Upper lobe of left lung (tissue), 4 donors: ENCODE data around the gene CSPG4.

Source experiments
- EP300 ChIP-seq, 4 donors: sonication (generic); formaldehyde crosslinking; IDR thresholded peaks; one replicate each; pipeline ENCODE4 v1.5.1; 2017; ENCODE audit warnings: antibody characterized with exemption in 4 of 4, control low read depth in 2 of 4
- POLR2A ChIP-seq, 4 donors: fragments of 450-650 bp; IDR thresholded peaks; one replicate each; pipeline ENCODE4 v1.5.1; 2016 to 2017; ENCODE audit warnings: antibody characterized with exemption in 4 of 4, mild to moderate bottlenecking in 2 of 4
- POLR2AphosphoS5 ChIP-seq, 2 donors: sonication (generic); formaldehyde crosslinking; IDR thresholded peaks; one replicate each; pipeline ENCODE4 v1.5.1; 2017; ENCODE audit warnings: antibody characterized with exemption in 2 of 2
- TF ChIP-seq, protein P1 (sequence below), 6 experiments: fragments of 450-650 bp in 4 of 6; fragments of 200-600 bp in 2 of 6; sonication (generic) in 2 of 6; IDR thresholded peaks; one replicate each; pipeline ENCODE4 v1.5.1; 2016 to 2019; ENCODE audit warnings: antibody characterized with exemption in 6 of 6

DNA sequence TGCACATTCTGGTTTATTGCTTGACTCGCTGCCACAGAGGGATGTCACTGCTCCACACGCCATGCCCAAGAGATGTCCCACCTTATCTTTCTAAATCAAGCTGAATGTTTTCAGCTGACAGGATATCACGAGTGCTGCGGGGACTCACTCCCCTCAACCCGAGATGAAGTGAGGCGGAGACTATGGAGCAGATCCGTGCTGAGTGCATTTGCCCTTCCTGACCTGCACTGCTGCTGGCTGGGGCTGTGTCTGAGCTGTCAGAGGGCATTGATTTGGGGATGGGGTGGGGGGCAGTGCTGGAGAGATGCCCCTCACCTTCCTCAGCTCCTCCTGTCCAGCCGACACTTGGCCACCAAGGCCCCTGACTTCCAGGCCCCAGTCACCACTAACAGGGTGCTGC, 40.5 kb upstream of the CSPG4 start:
- TF ChIP-seq, protein P1, sequence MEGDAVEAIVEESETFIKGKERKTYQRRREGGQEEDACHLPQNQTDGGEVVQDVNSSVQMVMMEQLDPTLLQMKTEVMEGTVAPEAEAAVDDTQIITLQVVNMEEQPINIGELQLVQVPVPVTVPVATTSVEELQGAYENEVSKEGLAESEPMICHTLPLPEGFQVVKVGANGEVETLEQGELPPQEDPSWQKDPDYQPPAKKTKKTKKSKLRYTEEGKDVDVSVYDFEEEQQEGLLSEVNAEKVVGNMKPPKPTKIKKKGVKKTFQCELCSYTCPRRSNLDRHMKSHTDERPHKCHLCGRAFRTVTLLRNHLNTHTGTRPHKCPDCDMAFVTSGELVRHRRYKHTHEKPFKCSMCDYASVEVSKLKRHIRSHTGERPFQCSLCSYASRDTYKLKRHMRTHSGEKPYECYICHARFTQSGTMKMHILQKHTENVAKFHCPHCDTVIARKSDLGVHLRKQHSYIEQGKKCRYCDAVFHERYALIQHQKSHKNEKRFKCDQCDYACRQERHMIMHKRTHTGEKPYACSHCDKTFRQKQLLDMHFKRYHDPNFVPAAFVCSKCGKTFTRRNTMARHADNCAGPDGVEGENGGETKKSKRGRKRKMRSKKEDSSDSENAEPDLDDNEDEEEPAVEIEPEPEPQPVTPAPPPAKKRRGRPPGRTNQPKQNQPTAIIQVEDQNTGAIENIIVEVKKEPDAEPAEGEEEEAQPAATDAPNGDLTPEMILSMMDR (IDR thresholded peaks at IDR 0.05): no peak
- no peak for TF ChIP-seq EP300 (IDR thresholded peaks at IDR 0.05)
- no peak for TF ChIP-seq POLR2A (IDR thresholded peaks at IDR 0.05)
- TF ChIP-seq POLR2AphosphoS5 (IDR thresholded peaks at IDR 0.05): no peak
